GM12878 (cell line): Measurements from ENCODE around the gene COX6A1. TPM values are rescaled to one million over a fixed set of nuclear protein-coding genes. Genes with fewer than 3 reads are reported as not detected.

Experiments used
- ATAC-seq: fragments of 200-7000 bp; cut with Tn5 transposase; 3 replicates; pipeline ENCODE4 v1.9.1; 2020; ENCODE audit warnings: mild to moderate bottlenecking, moderate library complexity
- BruUV-seq: library from RNA; stranded (reverse); fragments of 400-500 nt; replicated peaks from 2 replicates; lab custom pipeline; 2021; lab: Mats Ljungman, UMichigan
- CTCF ChIA-PET: fragments of 300-600 bp; sonication (Branson Sonifier 250); formaldehyde crosslinking; extraction: SDS; loops from one replicate; lab custom pipeline; 2021; ENCODE audit warnings: inconsistent platforms; lab: Yijun Ruan, JAX
- POLR2A ChIA-PET: fragments of 350-600 bp; formaldehyde crosslinking; extraction: SDS; loops from one replicate; lab custom pipeline; 2021; ENCODE audit warnings: inconsistent platforms; lab: Charles Lee
- RAD21 ChIA-PET: fragments of 300-600 bp; sonication (Branson Sonifier 250); formaldehyde crosslinking; loops from one replicate; lab custom pipeline; 2023; ENCODE audit warnings: antibody characterized with exemption; ENCODE audit not compliant: unreplicated experiment; lab: Charles Lee
- SMC1A ChIA-PET: fragments of 300-600 bp; sonication (Branson Sonifier 250); formaldehyde crosslinking; loops from one replicate; lab custom pipeline; 2023; ENCODE audit not compliant: unreplicated experiment, uncharacterized antibody; lab: Charles Lee
- DNase-seq: peaks from one replicate; pipeline ENCODE4 v3.0.0-alpha.2; 2011; ENCODE audit warnings: low read depth, low spot score
- FAIRE-seq: peaks from 3 replicates; lab custom pipeline; 2011; peaks lifted over from hg19 to GRCh38; lab: Jason Lieb, UNC
- H2AFZ ChIP-seq: 2 replicates; pipeline ENCODE4 v1.6.0; 2011; ENCODE audit warnings: low read depth, low read length, control low read depth; ENCODE audit not compliant: control insufficient read depth
- H3K27ac ChIP-seq: 2 replicates; pipeline ENCODE4 v1.5.1; 2011; ENCODE audit warnings: control low read depth; ENCODE audit not compliant: control insufficient read depth, insufficient read depth
- H3K27me3 ChIP-seq, 2 experiments: replicated peaks in 1 of 2; 2 replicates each; pipeline versions ENCODE4 v1.6.0 to v1.6.1; 2011; ENCODE audit warnings: low read length in 1 of 2; ENCODE audit not compliant: control insufficient read depth in 2 of 2, insufficient read depth in 2 of 2
- H3K36me3 ChIP-seq, 2 experiments: 2 replicates each; pipeline ENCODE4 v1.5.1; 2011; ENCODE audit warnings: low read length in 1 of 2; ENCODE audit not compliant: control insufficient read depth in 2 of 2, insufficient read depth in 2 of 2
- H3K4me1 ChIP-seq: 2 replicates; pipeline ENCODE4 v1.6.1; 2011; ENCODE audit warnings: mild to moderate bottlenecking, low read length, moderate library complexity, mixed read lengths; ENCODE audit not compliant: control insufficient read depth, insufficient read depth
- H3K4me2 ChIP-seq: 2 replicates; pipeline ENCODE4 v1.6.0; 2011; ENCODE audit warnings: control low read depth; ENCODE audit not compliant: control insufficient read depth, insufficient read depth
- H3K4me3 ChIP-seq: fragments of 200-600 bp; sonication (generic); 2 replicates; pipeline ENCODE4 v1.5.1; 2016
- H3K79me2 ChIP-seq: 2 replicates; pipeline ENCODE4 v1.6.0; 2011; ENCODE audit warnings: low read length; ENCODE audit not compliant: control insufficient read depth, insufficient read depth
- H3K9ac ChIP-seq: 2 replicates; pipeline ENCODE4 v1.8.0; 2011; ENCODE audit warnings: low read length, control low read depth, mixed read lengths; ENCODE audit not compliant: control insufficient read depth, insufficient read depth
- H3K9me3 ChIP-seq: replicated peaks from 3 replicates; pipeline ENCODE4 v1.5.1; 2011; ENCODE audit warnings: mild to moderate bottlenecking, low read length; ENCODE audit not compliant: control insufficient read depth, insufficient read depth
- H4K20me1 ChIP-seq: 2 replicates; pipeline ENCODE4 v1.6.0; 2011; ENCODE audit not compliant: control insufficient read depth, insufficient read depth
- BCL11A ChIP-seq: IDR thresholded peaks from 2 replicates; pipeline ENCODE4 v1.6.1; 2011; ENCODE audit warnings: low read depth, low read length
- CBFB ChIP-seq: IDR thresholded peaks from 2 replicates; pipeline ENCODE4 v1.6.1; 2016; ENCODE audit warnings: antibody characterized with exemption, low read depth
- CEBPB ChIP-seq, 2 experiments: fragments of 150-350 bp in 1 of 2; IDR thresholded peaks; 2 replicates each; pipeline ENCODE4 v1.6.1; 2012 to 2014; ENCODE audit warnings: low read depth in 2 of 2, low read length in 2 of 2, borderline replicate concordance in 1 of 2, inconsistent platforms in 1 of 2
- EED ChIP-seq: sonication (generic); IDR thresholded peaks from 2 replicates; pipeline ENCODE4 v1.6.1; 2016; ENCODE audit warnings: antibody characterized with exemption, low read depth
- ETV6 ChIP-seq, 2 experiments: fragments of 450-650 bp in 1 of 2; IDR thresholded peaks in 1 of 2; conservative IDR thresholded peaks in 1 of 2; 2 replicates each; pipeline ENCODE4 v1.6.1; 2014; ENCODE audit warnings: antibody characterized with exemption in 1 of 2, borderline replicate concordance in 1 of 2, low read depth in 1 of 2, mild to moderate bottlenecking in 1 of 2, moderate library complexity in 1 of 2
- FOS ChIP-seq: IDR thresholded peaks from 3 replicates; pipeline ENCODE4 v1.6.1; 2011; ENCODE audit warnings: borderline replicate concordance; ENCODE audit not compliant: insufficient read length; ENCODE audit errors: extremely low read depth
- JUNB ChIP-seq: IDR thresholded peaks from 2 replicates; pipeline ENCODE4 v1.6.1; 2016; ENCODE audit warnings: antibody characterized with exemption, mild to moderate bottlenecking
- MEF2B ChIP-seq: fragments of 450-650 bp; IDR thresholded peaks from 2 replicates; pipeline ENCODE4 v1.6.1; 2018; ENCODE audit warnings: mild to moderate bottlenecking, moderate library complexity; ENCODE audit not compliant: partially characterized antibody, poor library complexity, severe bottlenecking
- MYB ChIP-seq: fragments of 150-350 bp; IDR thresholded peaks from 2 replicates; pipeline ENCODE4 v1.6.1; 2014; ENCODE audit warnings: mild to moderate bottlenecking, low read depth, low read length, borderline replicate concordance
- NBN ChIP-seq: fragments of 450-650 bp; IDR thresholded peaks from 2 replicates; pipeline ENCODE4 v1.6.1; 2016
- NFYB ChIP-seq: IDR thresholded peaks from 2 replicates; pipeline ENCODE4 v1.6.1; 2011; ENCODE audit warnings: low read depth, mild to moderate bottlenecking, low read length, improper control_type of control experiment, moderate library complexity; ENCODE audit not compliant: insufficient read depth
- RAD21 ChIP-seq: IDR thresholded peaks from 2 replicates; pipeline ENCODE4 v1.6.1; 2011; ENCODE audit warnings: mild to moderate bottlenecking, low read depth, low read length, moderate library complexity; ENCODE audit not compliant: insufficient read depth
- SUPT20H ChIP-seq: IDR thresholded peaks from 2 replicates; pipeline ENCODE4 v1.6.1; 2011; ENCODE audit warnings: low read depth, mild to moderate bottlenecking, low read length, moderate library complexity, borderline replicate concordance; ENCODE audit not compliant: control insufficient read depth
- TBL1XR1 ChIP-seq: IDR thresholded peaks from 2 replicates; pipeline ENCODE4 v1.6.1; 2012; ENCODE audit warnings: low read depth, low read length, improper control_type of control experiment
- YBX1 ChIP-seq: fragments of 450-650 bp; IDR thresholded peaks from 2 replicates; pipeline ENCODE4 v1.6.1; 2016; ENCODE audit warnings: antibody characterized with exemption
- ZZZ3 ChIP-seq: IDR thresholded peaks from 2 replicates; pipeline ENCODE4 v1.6.1; 2011; ENCODE audit warnings: low read depth; ENCODE audit not compliant: control insufficient read depth, insufficient read length
- WGBS: methylation state at CpG from one replicate; pipeline ENCODE4 v1.1.6; 2016; ENCODE audit warnings: low lambda C conversion rate; ENCODE audit not compliant: insufficient replicate concordance, insufficient coverage; ENCODE audit errors: missing lambda C conversion rate; 5-methylcytosine and 5-hydroxymethylcytosine counted together
- in situ Hi-C: fragments of 300-500 bp; cut with MboI; formaldehyde crosslinking; loops from 9 replicates; pipeline ENCODE4 v1.14.3; 2018; ENCODE audit warnings: mixed read lengths
- intact Hi-C: fragments of 100-400 bp; cut with micrococcal nuclease; formaldehyde crosslinking; loops from one replicate; pipeline ENCODE4 v1.14.2; 2022; ENCODE audit not compliant: unreplicated experiment
- polyA plus RNA-seq, 11 experiments: library from polyadenylated mRNA; depleted of rRNA in 4 of 11; unstranded in 6 of 11; stranded (reverse) in 5 of 11; fragments of >200 nt; fragmentation: Nextera tagmentation in 4 of 11; fragmentation: Illumina TruSeq in 1 of 11; extraction: Ambion mirVana in 4 of 11; extraction: Trizol in 1 of 11; gene quantifications; 1 replicate in 1 of 11; 2 replicates in 10 of 11; pipeline versions ENCODE4 v1.2.1 to v1.2.3, GENCODE V29; 2011 to 2016; ENCODE audit warnings: inconsistent platforms in 2 of 11, missing spikeins in 2 of 11, low read depth in 1 of 11
- total RNA-seq, 4 experiments: library from RNA; depleted of rRNA in 3 of 4; stranded (reverse); fragments of >200 nt in 3 of 4; fragmentation: Illumina TruSeq in 1 of 4; extraction: Trizol in 1 of 4; gene quantifications; 2 replicates each; pipeline versions ENCODE4 v1.2.1 to v1.2.3, GENCODE V29; 2013 to 2021
- TF ChIP-seq, protein P1 (sequence below): fragments of 450-650 bp; IDR thresholded peaks from 2 replicates; pipeline ENCODE4 v1.6.1; 2016; ENCODE audit warnings: mild to moderate bottlenecking
- TF ChIP-seq, protein P2 (sequence below): fragments of 450-650 bp; IDR thresholded peaks from 2 replicates; pipeline ENCODE4 v1.6.1; 2017; ENCODE audit warnings: mild to moderate bottlenecking
- TF ChIP-seq, protein P3 (sequence below): fragments of 450-650 bp; formaldehyde crosslinking; IDR thresholded peaks from 2 replicates; pipeline ENCODE4 v1.5.0; 2022; ENCODE audit warnings: mild to moderate bottlenecking, missing genetic modification characterization

The COX6A1 gene
- total and polyA plus RNA-seq, 10 of the 15 experiments (the other 5 are each of a cell fraction or from before 2014, with no cell fraction given): 408 to 2,723 (median 1,019) TPM

DNA sequence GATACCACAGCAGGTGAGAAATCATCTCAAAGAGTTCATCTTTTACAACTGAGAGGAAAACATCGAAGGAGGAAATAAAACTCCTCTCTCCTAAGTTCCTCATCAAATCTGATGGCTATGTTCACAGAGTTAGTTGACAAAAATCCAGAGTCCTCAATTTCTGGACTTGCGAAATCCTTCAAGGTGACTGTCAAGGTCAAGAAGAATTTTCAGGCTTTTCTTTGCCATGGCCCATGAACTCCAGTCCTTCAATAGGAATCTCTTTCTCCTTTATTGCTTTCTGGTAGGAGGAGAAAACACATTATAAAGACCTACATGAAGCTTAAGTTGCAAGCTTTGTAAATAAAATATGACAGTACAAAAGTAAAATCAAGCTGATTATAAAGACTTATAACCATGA lies 6.8 kb downstream of the COX6A1 start:
- peaks cover 0 to 15% of the 10 kb centered on the region in 2 experiments; a peak in 2 of 4 replicates for H3K36me3 ChIP-seq
- intact Hi-C loops: no loop called here
- no peak overlapping the region for H2AFZ ChIP-seq
- H3K27me3 ChIP-seq: no peaks in the 10 kb centered on the region
- SMC1A ChIA-PET: interaction anchor here (0.6 to 1.1 kb wide), 2 partner anchors 9 to 21 kb away, joined by 3 read pairs; no protein-coding TSS in a partner anchor
- H3K4me3 ChIP-seq: peak overlapping the region; percentile 98; the same call in 1 of the 2 replicates
- H3K4me2 ChIP-seq: peak overlapping the region; percentile 91
- BruUV-seq: no TSS peak
- H3K27ac ChIP-seq: no peak overlapping the region
- no peak overlapping the region for H3K9ac ChIP-seq
- H3K79me2 ChIP-seq: peaks cover 54% of the 10 kb centered on the region
- H4K20me1 ChIP-seq: no peaks in the 10 kb centered on the region
- no peak for DNase-seq
- FAIRE-seq: no peak
- 80% methylated on average over 2 of the region's 2 CpGs for WGBS
- RAD21 ChIA-PET: interaction anchor here (1.5 kb wide), 1 partner anchor 127 kb away, joined by 3 read pairs; no protein-coding TSS in a partner anchor
- POLR2A ChIA-PET: interaction anchor here (0.6 to 1.2 kb wide), 4 partner anchors 9 to 14 kb away, joined by 3 to 4 read pairs (median 3); no protein-coding TSS in a partner anchor
- peaks cover 9% of the 10 kb centered on the region for H3K4me1 ChIP-seq
- H3K9me3 ChIP-seq: no peaks in the 10 kb centered on the region
- in situ Hi-C loops: no loop called here
- CTCF ChIA-PET: interaction anchor here (0.8 to 2.3 kb wide), 6 partner anchors 14 to 216 kb away, joined by 3 to 15 read pairs (median 4); partner anchors contain the start of gene SIRT4
- TF ChIP-seq YBX1 (no peak), EED (no peak), NBN (no peak), ZZZ3 (no peak), JUNB (no peak), MYB (no peak), SUPT20H (no peak), MEF2B (no peak), CEBPB (IDR thresholded peaks at IDR 0.05; ENCODE audit: borderline replicate concordance in 1 of 2, low read depth in 2 of 2, low read length in 2 of 2) (no peak), BCL11A (no peak), TBL1XR1 (no peak), FOS (no peak), NFYB (no peak), RAD21 (no peak), CBFB (no peak), ETV6 (conservative IDR thresholded peaks at IDR 0.05 in 1 of 2, IDR thresholded peaks at IDR 0.05 in 1 of 2; ENCODE audit: borderline replicate concordance in 1 of 2, low read depth in 1 of 2) (no peak)
- TF ChIP-seq, protein P1, sequence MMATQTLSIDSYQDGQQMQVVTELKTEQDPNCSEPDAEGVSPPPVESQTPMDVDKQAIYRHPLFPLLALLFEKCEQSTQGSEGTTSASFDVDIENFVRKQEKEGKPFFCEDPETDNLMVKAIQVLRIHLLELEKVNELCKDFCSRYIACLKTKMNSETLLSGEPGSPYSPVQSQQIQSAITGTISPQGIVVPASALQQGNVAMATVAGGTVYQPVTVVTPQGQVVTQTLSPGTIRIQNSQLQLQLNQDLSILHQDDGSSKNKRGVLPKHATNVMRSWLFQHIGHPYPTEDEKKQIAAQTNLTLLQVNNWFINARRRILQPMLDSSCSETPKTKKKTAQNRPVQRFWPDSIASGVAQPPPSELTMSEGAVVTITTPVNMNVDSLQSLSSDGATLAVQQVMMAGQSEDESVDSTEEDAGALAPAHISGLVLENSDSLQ: no peak
- TF ChIP-seq, protein P2, sequence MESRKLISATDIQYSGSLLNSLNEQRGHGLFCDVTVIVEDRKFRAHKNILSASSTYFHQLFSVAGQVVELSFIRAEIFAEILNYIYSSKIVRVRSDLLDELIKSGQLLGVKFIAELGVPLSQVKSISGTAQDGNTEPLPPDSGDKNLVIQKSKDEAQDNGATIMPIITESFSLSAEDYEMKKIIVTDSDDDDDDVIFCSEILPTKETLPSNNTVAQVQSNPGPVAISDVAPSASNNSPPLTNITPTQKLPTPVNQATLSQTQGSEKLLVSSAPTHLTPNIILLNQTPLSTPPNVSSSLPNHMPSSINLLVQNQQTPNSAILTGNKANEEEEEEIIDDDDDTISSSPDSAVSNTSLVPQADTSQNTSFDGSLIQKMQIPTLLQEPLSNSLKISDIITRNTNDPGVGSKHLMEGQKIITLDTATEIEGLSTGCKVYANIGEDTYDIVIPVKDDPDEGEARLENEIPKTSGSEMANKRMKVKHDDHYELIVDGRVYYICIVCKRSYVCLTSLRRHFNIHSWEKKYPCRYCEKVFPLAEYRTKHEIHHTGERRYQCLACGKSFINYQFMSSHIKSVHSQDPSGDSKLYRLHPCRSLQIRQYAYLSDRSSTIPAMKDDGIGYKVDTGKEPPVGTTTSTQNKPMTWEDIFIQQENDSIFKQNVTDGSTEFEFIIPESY: no peak
- TF ChIP-seq, protein P3, sequence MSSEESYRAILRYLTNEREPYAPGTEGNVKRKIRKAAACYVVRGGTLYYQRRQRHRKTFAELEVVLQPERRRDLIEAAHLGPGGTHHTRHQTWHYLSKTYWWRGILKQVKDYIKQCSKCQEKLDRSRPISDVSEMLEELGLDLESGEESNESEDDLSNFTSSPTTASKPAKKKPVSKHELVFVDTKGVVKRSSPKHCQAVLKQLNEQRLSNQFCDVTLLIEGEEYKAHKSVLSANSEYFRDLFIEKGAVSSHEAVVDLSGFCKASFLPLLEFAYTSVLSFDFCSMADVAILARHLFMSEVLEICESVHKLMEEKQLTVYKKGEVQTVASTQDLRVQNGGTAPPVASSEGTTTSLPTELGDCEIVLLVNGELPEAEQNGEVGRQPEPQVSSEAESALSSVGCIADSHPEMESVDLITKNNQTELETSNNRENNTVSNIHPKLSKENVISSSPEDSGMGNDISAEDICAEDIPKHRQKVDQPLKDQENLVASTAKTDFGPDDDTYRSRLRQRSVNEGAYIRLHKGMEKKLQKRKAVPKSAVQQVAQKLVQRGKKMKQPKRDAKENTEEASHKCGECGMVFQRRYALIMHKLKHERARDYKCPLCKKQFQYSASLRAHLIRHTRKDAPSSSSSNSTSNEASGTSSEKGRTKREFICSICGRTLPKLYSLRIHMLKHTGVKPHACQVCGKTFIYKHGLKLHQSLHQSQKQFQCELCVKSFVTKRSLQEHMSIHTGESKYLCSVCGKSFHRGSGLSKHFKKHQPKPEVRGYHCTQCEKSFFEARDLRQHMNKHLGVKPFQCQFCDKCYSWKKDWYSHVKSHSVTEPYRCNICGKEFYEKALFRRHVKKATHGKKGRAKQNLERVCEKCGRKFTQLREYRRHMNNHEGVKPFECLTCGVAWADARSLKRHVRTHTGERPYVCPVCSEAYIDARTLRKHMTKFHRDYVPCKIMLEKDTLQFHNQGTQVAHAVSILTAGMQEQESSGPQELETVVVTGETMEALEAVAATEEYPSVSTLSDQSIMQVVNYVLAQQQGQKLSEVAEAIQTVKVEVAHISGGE (CRISPR knock-in tag): no peak
- no peak for ATAC-seq
